Measurements from ENCODE around the gene ALDH4A1.

The ALDH4A1 gene

GRCh38 chr1:18828224-18828623 lies 74.1 kb downstream of the ALDH4A1 start:
- no peak overlapping the region for H3K4me3 ChIP-seq (ENCODE audit: low read depth, low read length)
- no peak for TF ChIP-seq CTCF (conservative IDR thresholded peaks at IDR 0.05; ENCODE audit: low read depth, low read length)
- DNase-seq (ENCODE audit: low read depth), result no peak

GRCh38 chr1:18823438-18823837 lies 78.9 kb downstream of the ALDH4A1 start:
- H3K4me3 ChIP-seq (ENCODE audit: low read depth, low read length), result no peak overlapping the region
- TF ChIP-seq CTCF (conservative IDR thresholded peaks at IDR 0.05; ENCODE audit: low read depth, low read length), result no peak
- no peak for DNase-seq (ENCODE audit: low read depth)
